ENCODE results near the gene NEK5.

NEK5 gene

DNA sequence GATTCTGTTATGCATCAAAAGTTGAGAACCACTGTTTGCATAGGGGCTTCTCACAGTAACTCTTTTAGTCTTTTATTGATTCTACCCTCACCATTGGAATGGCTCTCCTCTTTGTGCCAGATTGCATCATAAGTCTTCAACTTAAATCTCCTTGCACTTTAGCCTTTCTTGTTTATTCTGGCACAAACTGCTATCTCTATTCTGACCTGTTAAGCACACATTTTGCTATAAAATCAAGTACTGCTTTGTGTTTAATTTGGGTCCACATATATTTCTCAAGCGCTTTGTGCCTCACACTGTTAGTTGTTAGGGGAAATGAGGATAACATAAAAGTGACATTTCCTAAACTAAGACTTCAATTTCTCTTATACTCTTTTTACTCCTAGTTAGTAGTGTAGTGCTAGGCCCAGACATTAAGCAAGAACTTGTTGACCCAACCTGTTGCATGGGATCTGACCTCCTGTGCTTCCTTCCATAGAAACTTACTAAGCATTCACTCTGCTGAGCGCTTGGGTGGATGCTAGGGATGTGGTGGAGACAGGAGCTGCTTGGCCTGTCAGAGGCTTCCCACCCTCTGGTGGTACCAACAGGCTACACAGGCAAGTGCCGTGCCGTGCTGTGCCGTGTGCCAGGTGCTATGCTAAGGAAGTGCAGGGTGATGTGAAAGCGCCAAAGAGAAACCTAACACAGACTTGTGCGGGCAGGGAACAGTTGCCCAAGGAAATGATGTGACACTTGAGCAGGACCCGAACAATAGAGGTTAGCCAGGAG, 103.2 kb downstream of the NEK5 start:
- peaks cover 0 to 13% (median 6%) of the 10 kb centered on the region in 5 donors for H3K4me1 ChIP-seq (ENCODE audit: control insufficient read depth in 5 of 5, insufficient read depth in 5 of 5, low read length in 5 of 5)
- no peak overlapping the region for H3K9ac ChIP-seq (ENCODE audit: low read length in 5 of 5)
- no peak overlapping the region for H3K4me3 ChIP-seq (ENCODE audit: low read depth in 1 of 5, low read length in 5 of 5)
- H3K36me3 ChIP-seq (ENCODE audit: control insufficient read depth in 5 of 5, insufficient read depth in 5 of 5, low read length in 5 of 5): peaks cover 26 to 57% (median 33%) of the 10 kb centered on the region in 5 donors
- no peaks in the 10 kb centered on the region for H3K9me3 ChIP-seq (ENCODE audit: control insufficient read depth in 5 of 5, low read length in 5 of 5)
- no peak overlapping the region for H3K27ac ChIP-seq (ENCODE audit: low read depth, low read length)
- no peaks in the 10 kb centered on the region for H3K27me3 ChIP-seq (ENCODE audit: control insufficient read depth in 5 of 5, insufficient read depth in 4 of 5, low read length in 5 of 5)

DNA sequence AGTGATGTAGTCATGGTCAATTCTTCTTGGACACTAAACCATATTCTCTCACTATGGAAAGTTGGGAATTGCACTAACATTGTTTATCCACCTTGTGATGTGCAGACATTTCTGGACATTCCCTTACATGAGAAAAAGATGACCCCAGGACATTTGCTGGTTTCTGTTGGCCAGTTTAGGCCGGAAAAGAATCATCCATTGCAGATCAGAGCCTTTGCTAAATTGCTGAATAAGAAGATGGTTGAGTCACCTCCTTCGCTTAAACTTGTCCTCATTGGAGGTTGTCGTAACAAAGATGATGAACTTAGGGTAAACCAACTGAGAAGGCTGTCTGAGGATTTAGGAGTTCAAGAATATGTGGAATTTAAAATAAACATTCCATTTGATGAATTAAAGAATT, 104.4 kb downstream of the NEK5 start, which contains the start of gene UTP14C:
Gene UTP14C (plus strand): TSS at position 211 of the 400 bp plus-strand sequence. CDS start 4,114 bp downstream, outside the sequence.
- H3K9me3 ChIP-seq (ENCODE audit: control insufficient read depth in 5 of 5, low read length in 5 of 5): no peaks in the 10 kb centered on the region
- no peak within 1 kb of the TSS for H3K4me3 ChIP-seq (ENCODE audit: low read depth in 1 of 5, low read length in 5 of 5)
- H3K4me1 ChIP-seq (ENCODE audit: control insufficient read depth in 5 of 5, insufficient read depth in 5 of 5, low read length in 5 of 5): peaks cover 0 to 13% (median 6%) of the 10 kb centered on the region in 5 donors
- no peak within 1 kb of the TSS for H3K27ac ChIP-seq (ENCODE audit: low read depth, low read length)
- no peaks in the 10 kb centered on the region for H3K27me3 ChIP-seq (ENCODE audit: control insufficient read depth in 5 of 5, insufficient read depth in 4 of 5, low read length in 5 of 5)
- peaks cover 36 to 69% (median 44%) of the 10 kb centered on the region in 5 donors for H3K36me3 ChIP-seq (ENCODE audit: control insufficient read depth in 5 of 5, insufficient read depth in 5 of 5, low read length in 5 of 5)
- no peak within 1 kb of the TSS for H3K9ac ChIP-seq (ENCODE audit: low read length in 5 of 5)

DNA sequence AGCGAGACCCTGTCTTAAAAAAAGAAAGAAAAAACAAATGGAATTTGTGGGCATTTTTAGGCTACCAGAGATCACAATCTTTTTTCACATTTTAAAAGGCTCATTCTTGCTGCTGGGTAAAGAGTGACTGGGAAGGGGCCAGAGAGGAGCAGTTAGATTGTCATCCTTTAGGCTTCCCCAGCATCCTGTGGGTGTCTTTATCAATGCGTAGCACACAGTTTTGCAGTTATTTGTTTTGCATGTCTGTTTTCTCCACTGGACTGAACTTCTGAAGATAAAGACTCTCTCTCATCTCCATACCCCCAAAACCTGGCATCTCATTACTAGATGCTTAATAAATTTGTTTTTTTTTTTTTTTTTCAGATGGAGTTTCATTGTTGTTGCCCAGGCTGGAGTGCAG, 106.5 kb downstream of the NEK5 start:
- H3K9ac ChIP-seq (ENCODE audit: low read length in 5 of 5): no peak overlapping the region
- H3K4me1 ChIP-seq (ENCODE audit: control insufficient read depth in 5 of 5, insufficient read depth in 5 of 5, low read length in 5 of 5): peaks cover 0 to 13% (median 6%) of the 10 kb centered on the region in 5 donors
- no peak overlapping the region for H3K27ac ChIP-seq (ENCODE audit: low read depth, low read length)
- H3K36me3 ChIP-seq (ENCODE audit: control insufficient read depth in 5 of 5, insufficient read depth in 5 of 5, low read length in 5 of 5): peaks cover 30 to 65% (median 43%) of the 10 kb centered on the region in 5 donors
- H3K27me3 ChIP-seq (ENCODE audit: control insufficient read depth in 5 of 5, insufficient read depth in 4 of 5, low read length in 5 of 5): no peaks in the 10 kb centered on the region
- H3K4me3 ChIP-seq (ENCODE audit: low read depth in 1 of 5, low read length in 5 of 5): no peak overlapping the region
- no peaks in the 10 kb centered on the region for H3K9me3 ChIP-seq (ENCODE audit: control insufficient read depth in 5 of 5, low read length in 5 of 5)

DNA sequence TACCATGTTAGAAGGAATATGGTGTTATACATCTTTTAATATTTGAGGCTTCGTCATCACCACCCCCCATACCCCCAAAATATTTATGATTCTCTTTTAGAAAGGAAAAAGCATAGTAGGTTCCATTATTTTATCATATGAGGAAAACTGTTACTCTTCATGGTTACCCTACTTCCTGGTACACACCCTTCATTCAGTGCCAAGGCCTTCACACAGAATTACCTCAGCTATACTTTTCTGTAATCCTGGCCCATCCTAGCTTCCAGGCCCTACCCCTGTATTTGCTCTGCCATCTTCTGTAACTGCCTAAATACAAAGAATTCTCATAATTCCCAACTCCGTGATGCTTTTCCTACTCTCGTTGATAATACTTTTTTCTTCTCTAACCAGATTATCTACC, 108.7 kb downstream of the NEK5 start:
- no peaks in the 10 kb centered on the region for H3K9me3 ChIP-seq (ENCODE audit: control insufficient read depth in 5 of 5, low read length in 5 of 5)
- H3K36me3 ChIP-seq (ENCODE audit: control insufficient read depth in 5 of 5, insufficient read depth in 5 of 5, low read length in 5 of 5): peaks cover 30 to 56% (median 39%) of the 10 kb centered on the region in 5 donors
- no peak overlapping the region for H3K4me3 ChIP-seq (ENCODE audit: low read depth in 1 of 5, low read length in 5 of 5)
- no peaks in the 10 kb centered on the region for H3K27me3 ChIP-seq (ENCODE audit: control insufficient read depth in 5 of 5, insufficient read depth in 4 of 5, low read length in 5 of 5)
- no peak overlapping the region for H3K9ac ChIP-seq (ENCODE audit: low read length in 5 of 5)
- H3K4me1 ChIP-seq (ENCODE audit: control insufficient read depth in 5 of 5, insufficient read depth in 5 of 5, low read length in 5 of 5): no peaks in the 10 kb centered on the region
- H3K27ac ChIP-seq (ENCODE audit: low read depth, low read length): no peak overlapping the region

DNA sequence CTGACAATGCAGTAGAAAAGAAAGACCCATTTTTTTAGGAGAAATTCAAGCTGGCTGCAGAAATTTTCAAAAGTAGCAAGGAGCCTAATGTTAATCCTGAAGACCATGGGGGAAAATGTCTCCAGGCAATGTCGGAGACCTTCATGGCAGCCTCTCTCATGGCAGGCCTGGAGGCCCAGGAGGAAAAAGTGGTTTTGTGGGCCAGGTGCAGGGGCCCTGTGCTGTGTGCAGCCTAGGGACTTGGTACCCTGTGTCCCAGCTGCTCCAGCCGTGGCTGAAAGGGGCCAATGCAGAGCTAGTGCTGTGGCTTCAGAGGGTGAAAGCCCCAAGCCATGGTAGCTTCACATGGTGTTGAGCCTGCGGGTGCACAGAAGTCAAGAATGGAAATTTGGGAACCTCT, 112.6 kb downstream of the NEK5 start:
- peaks cover 3 to 18% (median 16%) of the 10 kb centered on the region in 5 donors for H3K4me1 ChIP-seq (ENCODE audit: control insufficient read depth in 5 of 5, insufficient read depth in 5 of 5, low read length in 5 of 5)
- no peak overlapping the region for H3K4me3 ChIP-seq (ENCODE audit: low read depth in 1 of 5, low read length in 5 of 5)
- peaks cover 0 to 3% (median 0%) of the 10 kb centered on the region in 5 donors for H3K27me3 ChIP-seq (ENCODE audit: control insufficient read depth in 5 of 5, insufficient read depth in 4 of 5, low read length in 5 of 5)
- H3K9ac ChIP-seq (ENCODE audit: low read length in 5 of 5): no peak overlapping the region
- no peaks in the 10 kb centered on the region for H3K9me3 ChIP-seq (ENCODE audit: control insufficient read depth in 5 of 5, low read length in 5 of 5)
- peaks cover 13 to 31% (median 15%) of the 10 kb centered on the region in 5 donors for H3K36me3 ChIP-seq (ENCODE audit: control insufficient read depth in 5 of 5, insufficient read depth in 5 of 5, low read length in 5 of 5)
- no peak overlapping the region for H3K27ac ChIP-seq (ENCODE audit: low read depth, low read length)

DNA sequence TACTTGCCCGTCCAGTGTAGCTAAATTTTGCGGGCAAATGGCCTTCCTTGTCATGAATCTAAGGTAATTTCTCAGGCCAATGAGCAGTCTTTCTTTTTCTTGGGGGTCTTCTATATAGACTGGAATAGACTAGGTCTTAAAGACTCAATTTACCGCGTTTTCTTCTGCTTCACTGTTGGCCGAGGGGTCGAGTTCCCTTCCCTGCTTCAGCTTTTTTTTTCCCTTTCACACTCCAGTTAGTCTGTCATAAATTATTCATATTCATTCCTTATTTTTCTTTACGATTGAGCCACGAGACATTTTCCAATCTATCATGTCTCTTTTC, 116.4 kb downstream of the NEK5 start:
- no peaks in the 10 kb centered on the region for H3K9me3 ChIP-seq (ENCODE audit: control insufficient read depth in 5 of 5, low read length in 5 of 5)
- peaks cover 0 to 5% (median 0%) of the 10 kb centered on the region in 5 donors for H3K36me3 ChIP-seq (ENCODE audit: control insufficient read depth in 5 of 5, insufficient read depth in 5 of 5, low read length in 5 of 5)
- peak overlapping the region; percentile 91 to 100 (median 98) for H3K4me3 ChIP-seq (ENCODE audit: low read depth in 1 of 5, low read length in 5 of 5)
- peak overlapping the region; percentile 79 to 96 (median 93) for H3K9ac ChIP-seq (ENCODE audit: low read length in 5 of 5)
- H3K4me1 ChIP-seq (ENCODE audit: control insufficient read depth in 5 of 5, insufficient read depth in 5 of 5, low read length in 5 of 5): peaks cover 3 to 26% (median 25%) of the 10 kb centered on the region in 5 donors
- H3K27me3 ChIP-seq (ENCODE audit: control insufficient read depth in 5 of 5, insufficient read depth in 4 of 5, low read length in 5 of 5): peaks cover 0 to 3% (median 0%) of the 10 kb centered on the region in 5 donors
- peak overlapping the region; percentile 70 for H3K27ac ChIP-seq (ENCODE audit: low read depth, low read length)

DNA sequence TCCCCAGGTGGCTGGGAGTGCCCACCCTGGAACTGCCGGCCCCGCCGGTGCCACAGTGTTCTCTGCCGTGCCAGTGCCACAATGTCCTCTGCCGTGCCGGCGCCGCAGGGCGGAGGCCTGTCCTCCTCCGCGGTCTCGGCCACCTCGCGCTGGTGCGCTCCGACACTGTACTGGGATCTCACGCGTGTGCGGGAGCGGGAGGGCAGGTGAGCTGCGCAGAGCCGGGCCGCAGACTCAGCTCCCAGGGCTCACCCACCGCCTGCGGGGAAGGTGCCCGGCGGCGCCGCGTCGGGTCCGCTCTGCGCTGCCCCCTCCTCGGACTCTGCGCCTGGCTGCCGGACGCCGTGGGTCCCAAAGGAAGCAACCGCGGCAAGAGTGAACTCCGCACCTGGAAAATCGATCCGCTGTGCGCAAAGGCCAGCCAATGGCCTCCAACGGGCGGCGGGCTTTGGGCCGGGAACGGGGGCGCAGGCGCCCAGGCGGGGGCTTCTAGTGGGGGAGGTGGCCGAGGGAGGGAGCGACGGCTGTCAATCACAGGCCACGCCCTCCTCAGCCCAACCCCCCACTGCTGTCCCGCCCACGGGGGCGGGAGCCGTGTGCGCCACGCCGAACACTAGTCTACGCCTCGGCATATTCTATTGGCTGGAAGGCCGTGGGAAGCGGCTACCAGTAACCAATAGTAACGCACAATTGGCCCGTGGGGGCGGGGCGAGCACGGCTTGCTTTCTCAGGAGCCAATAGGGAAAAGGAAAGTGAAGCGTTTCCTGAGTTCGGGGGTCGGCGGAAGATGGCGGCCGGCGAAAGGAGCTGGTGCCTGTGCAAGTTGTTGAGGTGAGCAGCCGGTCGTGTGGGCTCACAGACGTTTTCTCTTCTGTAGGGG, 117.0 kb downstream of the NEK5 start, which contains the start of gene ALG11:
Gene ALG11 (plus strand): TSS at position 767 of the 880 bp plus-strand sequence. CDS start 21 bp downstream, at position 788.
- peak within 1 kb of the TSS; percentile 70 for H3K27ac ChIP-seq (ENCODE audit: low read depth, low read length)
- peak within 1 kb of the TSS; percentile 91 to 100 (median 98) for H3K4me3 ChIP-seq (ENCODE audit: low read depth in 1 of 5, low read length in 5 of 5)
- peaks cover 0 to 3% (median 0%) of the 10 kb centered on the region in 5 donors for H3K27me3 ChIP-seq (ENCODE audit: control insufficient read depth in 5 of 5, insufficient read depth in 4 of 5, low read length in 5 of 5)
- no peaks in the 10 kb centered on the region for H3K9me3 ChIP-seq (ENCODE audit: control insufficient read depth in 5 of 5, low read length in 5 of 5)
- peaks cover 3 to 26% (median 25%) of the 10 kb centered on the region in 5 donors for H3K4me1 ChIP-seq (ENCODE audit: control insufficient read depth in 5 of 5, insufficient read depth in 5 of 5, low read length in 5 of 5)
- peaks cover 0 to 5% (median 0%) of the 10 kb centered on the region in 5 donors for H3K36me3 ChIP-seq (ENCODE audit: control insufficient read depth in 5 of 5, insufficient read depth in 5 of 5, low read length in 5 of 5)
- peak within 1 kb of the TSS; percentile 79 to 96 (median 93) for H3K9ac ChIP-seq (ENCODE audit: low read length in 5 of 5)

DNA sequence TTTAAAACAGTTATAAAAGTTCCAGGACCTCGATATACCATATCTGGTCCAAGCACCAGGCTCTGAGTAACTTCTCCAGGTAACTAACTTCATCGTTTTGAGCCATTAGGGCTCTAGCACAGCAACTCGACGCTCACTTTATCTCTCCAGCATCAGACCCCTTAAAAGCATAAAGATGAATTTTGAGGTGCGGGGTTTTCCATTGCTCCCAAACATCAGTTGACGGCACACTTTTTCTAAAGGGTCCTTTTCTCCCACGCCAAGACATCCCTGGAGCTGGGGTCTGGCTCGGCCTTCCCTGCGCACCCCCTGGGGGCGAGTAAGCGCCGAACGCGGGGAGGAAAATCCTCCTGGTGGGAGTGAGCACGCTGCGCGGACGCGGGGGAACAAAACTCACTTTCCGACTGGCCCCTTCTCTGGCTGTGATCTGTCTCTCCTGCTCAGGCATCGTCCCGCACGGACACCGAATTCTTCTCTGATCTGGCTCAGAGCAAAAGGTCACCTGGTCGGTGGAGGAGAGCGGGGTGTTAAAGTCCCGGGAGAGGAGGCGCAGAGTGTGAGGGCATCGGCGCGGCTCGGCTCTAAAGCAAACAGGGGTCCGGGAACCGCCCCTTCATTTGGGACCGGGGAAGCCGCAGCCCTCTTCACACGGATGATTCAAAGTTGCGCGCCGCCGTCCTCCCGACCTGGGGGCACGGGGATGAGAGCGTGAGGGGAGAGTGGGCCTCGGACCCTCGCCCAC, 117.8 kb downstream of the NEK5 start, which contains the start of gene ATP7B:
Gene ATP7B (minus strand): TSS at position 561 of the 742 bp plus-strand sequence. CDS start 113 bp downstream, at position 448.
- peak within 1 kb of the TSS; percentile 70 for H3K27ac ChIP-seq (ENCODE audit: low read depth, low read length)
- H3K36me3 ChIP-seq (ENCODE audit: control insufficient read depth in 5 of 5, insufficient read depth in 5 of 5, low read length in 5 of 5): no peaks in the 10 kb centered on the region
- H3K27me3 ChIP-seq (ENCODE audit: control insufficient read depth in 5 of 5, insufficient read depth in 4 of 5, low read length in 5 of 5): peaks cover 0 to 3% (median 0%) of the 10 kb centered on the region in 5 donors
- peaks cover 3 to 26% (median 25%) of the 10 kb centered on the region in 5 donors for H3K4me1 ChIP-seq (ENCODE audit: control insufficient read depth in 5 of 5, insufficient read depth in 5 of 5, low read length in 5 of 5)
- peak within 1 kb of the TSS; percentile 79 to 96 (median 93) for H3K9ac ChIP-seq (ENCODE audit: low read length in 5 of 5)
- no peaks in the 10 kb centered on the region for H3K9me3 ChIP-seq (ENCODE audit: control insufficient read depth in 5 of 5, low read length in 5 of 5)
- H3K4me3 ChIP-seq (ENCODE audit: low read depth in 1 of 5, low read length in 5 of 5): peak within 1 kb of the TSS; percentile 91 to 100 (median 98)

DNA sequence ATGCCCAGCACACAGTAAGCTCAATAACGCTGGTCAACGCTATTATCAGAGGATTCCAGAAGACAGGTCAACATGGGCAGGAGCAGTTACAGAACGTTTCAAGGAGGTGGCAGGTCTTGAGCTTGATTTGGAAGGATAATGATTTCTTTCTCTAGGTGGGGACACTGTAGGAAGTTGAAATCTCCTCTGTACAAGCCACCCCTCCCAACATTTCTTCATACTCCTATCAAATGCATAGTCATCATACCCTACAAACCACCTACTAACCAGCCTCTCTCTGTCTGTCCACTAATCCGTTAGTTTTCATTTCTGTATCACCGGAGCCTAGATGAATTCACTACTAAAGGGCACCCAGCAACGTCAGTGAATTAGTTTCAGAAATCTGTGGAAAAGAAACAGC, 118.9 kb downstream of the NEK5 start:
- peak overlapping the region in 1 of 5 donors; percentile 17 for H3K9ac ChIP-seq (ENCODE audit: low read length in 5 of 5)
- H3K27me3 ChIP-seq (ENCODE audit: control insufficient read depth in 5 of 5, insufficient read depth in 4 of 5, low read length in 5 of 5): peaks cover 0 to 3% (median 0%) of the 10 kb centered on the region in 5 donors
- peaks cover 3 to 26% (median 25%) of the 10 kb centered on the region in 5 donors for H3K4me1 ChIP-seq (ENCODE audit: control insufficient read depth in 5 of 5, insufficient read depth in 5 of 5, low read length in 5 of 5)
- no peak overlapping the region for H3K27ac ChIP-seq (ENCODE audit: low read depth, low read length)
- no peak overlapping the region for H3K4me3 ChIP-seq (ENCODE audit: low read depth in 1 of 5, low read length in 5 of 5)
- no peaks in the 10 kb centered on the region for H3K36me3 ChIP-seq (ENCODE audit: control insufficient read depth in 5 of 5, insufficient read depth in 5 of 5, low read length in 5 of 5)
- no peaks in the 10 kb centered on the region for H3K9me3 ChIP-seq (ENCODE audit: control insufficient read depth in 5 of 5, low read length in 5 of 5)

Data from subcutaneous abdominal adipose tissue (tissue), 5 donors.